A549 (cell line): Measurements from ENCODE around the gene SULF2.

Source experiments
- BHLHE40 ChIP-seq: IDR thresholded peaks from 2 replicates; pipeline ENCODE4 v1.6.1; 2012; ENCODE audit warnings: low read depth, low read length, inconsistent platforms
- FOSL2 ChIP-seq, 2 experiments: fragments of 450-650 bp in 1 of 2; fragments of >200 bp in 1 of 2; sonication (Bioruptor Twin) in 1 of 2; formaldehyde crosslinking; IDR thresholded peaks; 2 replicates each; pipeline versions ENCODE4 v1.5.0 to v1.6.1; 2016 to 2020; ENCODE audit warnings: mild to moderate bottlenecking in 1 of 2, moderate library complexity in 1 of 2
- MAZ ChIP-seq: fragments of 150-350 bp; IDR thresholded peaks from 2 replicates; pipeline ENCODE4 v1.6.1; 2014; ENCODE audit warnings: antibody characterized with exemption, low read depth, low read length, borderline replicate concordance
- RCOR1 ChIP-seq: fragments of 150-350 bp; IDR thresholded peaks from 2 replicates; pipeline ENCODE4 v1.6.1; 2014; ENCODE audit warnings: antibody characterized with exemption, low read length, low read depth
- ZSCAN20 ChIP-seq: fragments of 250-450 bp; sonication (Bioruptor Pico); IDR thresholded peaks from 2 replicates; pipeline ENCODE4 v1.8.0; 2022; ENCODE audit warnings: mild to moderate bottlenecking, moderate library complexity
- TF ChIP-seq, protein P1 (sequence below): fragments of 150-350 bp; IDR thresholded peaks from 2 replicates; pipeline ENCODE4 v1.6.1; 2014; ENCODE audit warnings: low read depth, mild to moderate bottlenecking, low read length
- TF ChIP-seq, protein P2 (sequence below): IDR thresholded peaks from 2 replicates; pipeline ENCODE4 v1.6.1; 2012
- TF ChIP-seq, protein P3 (sequence below): fragments of 450-650 bp; IDR thresholded peaks from 2 replicates; pipeline ENCODE4 v1.6.1; 2014; ENCODE audit warnings: antibody characterized with exemption
- TF ChIP-seq, protein P4 (sequence below): fragments of >200 bp; sonication (Bioruptor Twin); formaldehyde crosslinking; IDR thresholded peaks from 3 replicates; pipeline ENCODE4 v1.5.1; 2016

DNA sequence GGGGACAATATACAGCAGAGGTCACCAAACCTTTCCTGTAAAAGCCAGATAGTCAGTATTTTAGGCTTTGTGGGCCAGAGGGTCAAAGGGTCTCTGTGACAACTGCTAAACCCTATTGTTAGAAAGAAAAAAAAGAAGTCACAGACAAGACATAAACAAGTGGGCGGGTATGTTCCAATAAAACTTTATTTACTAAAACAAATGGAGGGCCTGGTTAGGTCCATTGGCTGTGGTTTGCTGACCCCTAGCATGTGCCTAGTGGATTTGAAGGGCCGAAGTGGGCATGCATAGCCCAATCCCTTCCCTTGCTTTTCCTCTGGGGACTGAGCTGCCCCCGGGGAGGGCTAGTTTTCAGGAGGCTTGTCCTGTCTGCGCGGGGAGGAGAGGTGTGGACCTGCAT is 78.9 kb downstream of the SULF2 start:
- TF ChIP-seq ZSCAN20 (no peak), MAZ (no peak), BHLHE40 (no peak), RCOR1 (no peak), FOSL2 (IDR thresholded peaks at IDR 0.05) (no peak), FOSL2 (CRISPR knock-in tag; IDR thresholded peaks at IDR 0.05) (no peak)
- TF ChIP-seq, protein P1, sequence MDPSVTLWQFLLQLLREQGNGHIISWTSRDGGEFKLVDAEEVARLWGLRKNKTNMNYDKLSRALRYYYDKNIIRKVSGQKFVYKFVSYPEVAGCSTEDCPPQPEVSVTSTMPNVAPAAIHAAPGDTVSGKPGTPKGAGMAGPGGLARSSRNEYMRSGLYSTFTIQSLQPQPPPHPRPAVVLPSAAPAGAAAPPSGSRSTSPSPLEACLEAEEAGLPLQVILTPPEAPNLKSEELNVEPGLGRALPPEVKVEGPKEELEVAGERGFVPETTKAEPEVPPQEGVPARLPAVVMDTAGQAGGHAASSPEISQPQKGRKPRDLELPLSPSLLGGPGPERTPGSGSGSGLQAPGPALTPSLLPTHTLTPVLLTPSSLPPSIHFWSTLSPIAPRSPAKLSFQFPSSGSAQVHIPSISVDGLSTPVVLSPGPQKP, result no peak
- TF ChIP-seq, protein P2, sequence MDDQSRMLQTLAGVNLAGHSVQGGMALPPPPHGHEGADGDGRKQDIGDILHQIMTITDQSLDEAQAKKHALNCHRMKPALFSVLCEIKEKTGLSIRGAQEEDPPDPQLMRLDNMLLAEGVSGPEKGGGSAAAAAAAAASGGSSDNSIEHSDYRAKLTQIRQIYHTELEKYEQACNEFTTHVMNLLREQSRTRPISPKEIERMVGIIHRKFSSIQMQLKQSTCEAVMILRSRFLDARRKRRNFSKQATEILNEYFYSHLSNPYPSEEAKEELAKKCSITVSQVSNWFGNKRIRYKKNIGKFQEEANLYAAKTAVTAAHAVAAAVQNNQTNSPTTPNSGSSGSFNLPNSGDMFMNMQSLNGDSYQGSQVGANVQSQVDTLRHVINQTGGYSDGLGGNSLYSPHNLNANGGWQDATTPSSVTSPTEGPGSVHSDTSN, result no peak
- TF ChIP-seq, protein P3, sequence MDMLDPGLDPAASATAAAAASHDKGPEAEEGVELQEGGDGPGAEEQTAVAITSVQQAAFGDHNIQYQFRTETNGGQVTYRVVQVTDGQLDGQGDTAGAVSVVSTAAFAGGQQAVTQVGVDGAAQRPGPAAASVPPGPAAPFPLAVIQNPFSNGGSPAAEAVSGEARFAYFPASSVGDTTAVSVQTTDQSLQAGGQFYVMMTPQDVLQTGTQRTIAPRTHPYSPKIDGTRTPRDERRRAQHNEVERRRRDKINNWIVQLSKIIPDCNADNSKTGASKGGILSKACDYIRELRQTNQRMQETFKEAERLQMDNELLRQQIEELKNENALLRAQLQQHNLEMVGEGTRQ, result no peak
- TF ChIP-seq, protein P4, sequence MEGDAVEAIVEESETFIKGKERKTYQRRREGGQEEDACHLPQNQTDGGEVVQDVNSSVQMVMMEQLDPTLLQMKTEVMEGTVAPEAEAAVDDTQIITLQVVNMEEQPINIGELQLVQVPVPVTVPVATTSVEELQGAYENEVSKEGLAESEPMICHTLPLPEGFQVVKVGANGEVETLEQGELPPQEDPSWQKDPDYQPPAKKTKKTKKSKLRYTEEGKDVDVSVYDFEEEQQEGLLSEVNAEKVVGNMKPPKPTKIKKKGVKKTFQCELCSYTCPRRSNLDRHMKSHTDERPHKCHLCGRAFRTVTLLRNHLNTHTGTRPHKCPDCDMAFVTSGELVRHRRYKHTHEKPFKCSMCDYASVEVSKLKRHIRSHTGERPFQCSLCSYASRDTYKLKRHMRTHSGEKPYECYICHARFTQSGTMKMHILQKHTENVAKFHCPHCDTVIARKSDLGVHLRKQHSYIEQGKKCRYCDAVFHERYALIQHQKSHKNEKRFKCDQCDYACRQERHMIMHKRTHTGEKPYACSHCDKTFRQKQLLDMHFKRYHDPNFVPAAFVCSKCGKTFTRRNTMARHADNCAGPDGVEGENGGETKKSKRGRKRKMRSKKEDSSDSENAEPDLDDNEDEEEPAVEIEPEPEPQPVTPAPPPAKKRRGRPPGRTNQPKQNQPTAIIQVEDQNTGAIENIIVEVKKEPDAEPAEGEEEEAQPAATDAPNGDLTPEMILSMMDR, result no peak
